GM18951 (cell line): ENCODE measurements around the gene CYP4A22.
"Not testable (repeated sequence)": the region's sequence is repeated elsewhere in the genome, so short reads cannot be mapped to it uniquely, and the experiment has no call there.

Experiments
- POLR2A ChIP-seq: IDR thresholded peaks from 4 replicates; pipeline ENCODE4 v1.6.1; 2011; ENCODE audit warnings: mild to moderate bottlenecking; ENCODE audit not compliant: insufficient read length, insufficient read depth; ENCODE audit errors: extremely low read depth
- in situ Hi-C: fragments of 300-500 bp; cut with MboI; formaldehyde crosslinking; loops from one replicate; pipeline ENCODE4 v1.12.0; 2022; ENCODE audit warnings: low sequenced_read_pairs, mixed read lengths, inconsistent platforms; ENCODE audit not compliant: unreplicated experiment

CYP4A22 gene, protein sequence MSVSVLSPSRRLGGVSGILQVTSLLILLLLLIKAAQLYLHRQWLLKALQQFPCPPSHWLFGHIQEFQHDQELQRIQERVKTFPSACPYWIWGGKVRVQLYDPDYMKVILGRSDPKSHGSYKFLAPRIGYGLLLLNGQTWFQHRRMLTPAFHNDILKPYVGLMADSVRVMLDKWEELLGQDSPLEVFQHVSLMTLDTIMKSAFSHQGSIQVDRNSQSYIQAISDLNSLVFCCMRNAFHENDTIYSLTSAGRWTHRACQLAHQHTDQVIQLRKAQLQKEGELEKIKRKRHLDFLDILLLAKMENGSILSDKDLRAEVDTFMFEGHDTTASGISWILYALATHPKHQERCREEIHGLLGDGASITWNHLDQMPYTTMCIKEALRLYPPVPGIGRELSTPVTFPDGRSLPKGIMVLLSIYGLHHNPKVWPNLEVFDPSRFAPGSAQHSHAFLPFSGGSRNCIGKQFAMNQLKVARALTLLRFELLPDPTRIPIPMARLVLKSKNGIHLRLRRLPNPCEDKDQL

DNA sequence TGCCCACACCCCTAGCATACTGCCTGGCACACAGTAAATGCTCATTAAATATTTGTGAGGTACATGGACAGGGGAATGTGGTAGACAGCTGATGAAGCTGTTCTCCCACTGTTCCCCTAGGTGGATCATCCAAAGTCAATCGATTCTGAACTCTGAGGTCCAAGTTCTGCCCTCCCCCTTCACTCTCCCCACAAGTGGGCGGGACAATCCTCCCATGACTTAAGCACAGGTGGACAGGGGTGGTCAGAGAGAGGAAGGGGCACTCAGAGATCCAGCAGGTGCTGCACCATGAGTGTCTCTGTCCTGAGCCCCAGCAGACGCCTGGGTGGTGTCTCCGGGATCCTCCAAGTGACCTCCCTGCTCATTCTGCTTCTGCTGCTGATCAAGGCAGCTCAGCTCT, at the start of gene CYP4A22:
TSS of gene CYP4A22 (plus strand) at position 244 of the 400 bp plus-strand sequence. CDS start at position 289, 45 bp downstream.
- no peak for TF ChIP-seq POLR2A
- in situ Hi-C loops, result no loop called here

DNA sequence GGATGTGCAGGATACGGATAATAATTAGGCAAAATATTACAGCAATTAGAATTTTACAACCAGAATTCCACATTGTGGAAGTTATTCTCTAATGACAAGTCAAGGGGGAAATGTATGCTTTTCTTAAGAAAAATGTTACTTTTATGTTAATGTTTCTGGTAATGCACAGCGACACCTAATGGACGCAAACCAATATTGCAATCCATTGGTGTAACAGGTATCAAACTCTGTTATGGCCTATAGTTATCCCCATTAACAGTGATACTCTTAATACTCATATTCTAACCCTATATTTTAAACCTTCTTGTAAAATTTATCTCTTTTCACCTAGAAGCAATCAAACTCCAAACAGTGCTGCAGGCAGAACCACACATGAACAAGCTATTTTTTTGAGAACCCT, 47.9 kb upstream of the CYP4A22 start:
- in situ Hi-C loops, result not testable (repeated sequence)

DNA sequence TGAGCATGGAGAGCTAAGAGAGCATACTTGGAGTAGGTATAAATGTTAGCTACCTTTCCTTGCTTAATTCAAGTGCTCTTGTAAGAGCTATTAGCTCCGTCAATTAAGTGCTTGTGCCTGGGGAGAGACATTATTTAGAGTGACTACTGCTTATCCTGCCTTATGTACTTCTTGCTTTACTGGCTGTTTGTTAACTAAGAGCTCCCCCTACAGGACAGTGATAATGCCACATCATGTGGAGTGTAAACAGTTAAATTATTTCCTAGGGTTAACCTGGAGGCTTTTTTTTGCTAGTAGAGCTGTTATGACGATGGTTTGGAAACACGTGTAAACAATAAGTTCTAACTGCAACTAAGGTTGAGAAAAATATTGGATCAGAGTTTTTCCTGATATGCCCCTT, 45.8 kb upstream of the CYP4A22 start:
- in situ Hi-C loops, result not testable (repeated sequence)

DNA sequence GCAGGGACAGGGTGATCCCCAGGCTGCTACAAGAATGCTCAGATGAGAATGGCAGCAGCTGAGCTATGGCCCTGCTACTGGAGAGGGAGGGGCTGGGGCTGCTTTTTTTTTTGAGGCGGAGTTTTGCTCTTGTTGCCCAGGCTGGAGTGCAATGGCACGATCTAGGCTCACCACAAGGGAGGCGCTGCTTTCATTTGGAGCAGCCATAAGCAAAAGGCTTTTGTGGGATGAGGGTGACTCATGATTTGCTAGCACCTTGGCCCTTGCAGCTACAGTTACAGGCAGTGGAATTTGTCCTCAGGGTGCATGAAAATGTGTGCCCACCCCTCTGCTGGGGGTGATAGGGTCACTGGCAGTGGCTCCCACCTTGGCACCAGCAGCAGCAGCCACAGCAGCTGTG, 32.4 kb upstream of the CYP4A22 start:
- TF ChIP-seq POLR2A, result no peak
- in situ Hi-C loops, result no loop called here

DNA sequence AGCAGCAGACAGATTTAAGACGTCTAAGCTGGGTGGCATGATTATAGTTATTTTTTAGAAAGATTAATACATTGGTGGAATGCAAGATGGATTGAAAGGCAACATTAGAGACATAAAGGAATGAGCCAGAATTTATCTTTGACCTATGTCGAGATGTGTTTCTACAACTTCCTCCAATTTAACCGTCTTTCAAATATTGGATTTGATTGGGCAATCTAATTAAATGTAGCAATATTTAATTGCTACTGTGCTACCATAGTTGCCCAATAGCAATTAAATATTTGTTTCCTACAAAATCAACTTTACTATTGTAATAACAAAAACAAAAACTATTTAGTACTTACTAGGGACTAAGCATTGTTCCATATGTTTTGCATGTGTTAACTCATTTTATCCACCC, 30.4 kb upstream of the CYP4A22 start:
- in situ Hi-C loops, result no loop called here
- no peak for TF ChIP-seq POLR2A

DNA sequence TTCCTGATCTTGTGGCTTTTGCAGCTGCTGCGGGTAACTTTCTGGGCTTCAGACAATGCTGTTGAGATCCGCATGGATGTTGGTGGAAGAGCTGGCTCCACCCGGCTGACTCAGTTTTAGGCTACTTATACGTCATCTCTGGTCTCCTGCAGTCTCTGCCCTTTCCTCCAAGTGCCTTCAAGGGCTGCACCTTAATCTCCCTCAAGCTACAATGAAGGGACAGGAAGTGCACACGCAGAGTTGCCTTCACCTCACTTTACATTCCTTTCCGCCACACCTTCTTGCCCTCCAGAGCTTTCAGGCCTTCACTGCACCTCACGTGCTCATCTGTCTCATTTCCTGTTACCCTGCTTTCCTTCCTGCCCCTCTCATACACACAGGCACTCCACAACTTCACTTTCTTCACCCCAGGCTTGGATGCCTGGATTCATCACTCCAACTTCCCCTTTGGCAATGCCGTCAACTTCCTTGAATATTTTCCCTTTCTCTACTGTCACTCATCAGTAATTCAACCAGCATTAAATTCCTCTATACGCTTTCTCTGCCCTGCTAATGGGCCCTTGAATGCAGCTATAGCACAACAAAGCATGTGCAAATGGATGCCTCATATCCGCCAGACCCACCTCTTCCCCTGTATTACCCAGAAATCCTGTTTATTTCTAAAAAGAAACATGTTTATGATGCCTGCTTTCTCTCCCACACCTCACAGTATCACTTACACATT, 29.2 kb upstream of the CYP4A22 start:
- in situ Hi-C loops, result not testable (repeated sequence)

DNA sequence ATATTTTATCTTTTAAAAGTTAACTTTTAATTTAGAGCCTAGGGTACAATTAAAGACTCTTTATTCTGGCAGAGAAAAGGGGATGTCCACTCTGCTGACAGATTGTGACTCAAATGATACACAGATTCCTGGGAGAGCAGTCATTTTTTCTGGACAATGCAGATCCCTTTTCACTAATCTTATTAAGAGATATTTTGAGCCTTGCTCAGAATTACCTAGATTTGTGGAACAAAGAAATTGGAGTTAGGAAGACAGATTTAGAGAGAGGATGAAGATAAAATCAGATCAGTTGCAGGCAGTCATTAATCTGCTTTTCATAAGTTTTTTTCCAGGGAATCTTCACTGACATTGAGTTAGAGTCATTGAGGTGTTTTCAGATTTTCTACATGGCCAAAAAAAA, 27.8 kb upstream of the CYP4A22 start:
- in situ Hi-C loops, result not testable (repeated sequence)

DNA sequence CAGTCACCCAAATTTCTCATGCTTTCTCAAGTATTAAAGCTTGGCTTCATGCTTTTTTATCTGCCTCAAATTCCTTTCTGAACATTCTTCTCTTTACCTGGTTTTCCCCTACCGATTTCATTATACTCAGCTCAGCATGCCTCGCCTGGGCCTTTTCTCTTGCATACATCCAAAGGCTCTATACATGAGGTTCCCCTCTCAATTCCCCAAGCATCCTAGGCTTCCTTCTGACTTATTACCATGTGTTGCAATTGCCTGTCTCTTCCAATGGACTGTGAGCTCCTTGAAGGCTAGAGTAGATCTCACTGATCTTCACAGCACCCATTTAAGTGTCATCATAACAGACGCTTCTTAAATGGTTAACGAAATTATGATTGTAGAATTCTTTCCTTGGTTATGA, 24.1 kb upstream of the CYP4A22 start:
- in situ Hi-C loops, result no loop called here
- no peak for TF ChIP-seq POLR2A

DNA sequence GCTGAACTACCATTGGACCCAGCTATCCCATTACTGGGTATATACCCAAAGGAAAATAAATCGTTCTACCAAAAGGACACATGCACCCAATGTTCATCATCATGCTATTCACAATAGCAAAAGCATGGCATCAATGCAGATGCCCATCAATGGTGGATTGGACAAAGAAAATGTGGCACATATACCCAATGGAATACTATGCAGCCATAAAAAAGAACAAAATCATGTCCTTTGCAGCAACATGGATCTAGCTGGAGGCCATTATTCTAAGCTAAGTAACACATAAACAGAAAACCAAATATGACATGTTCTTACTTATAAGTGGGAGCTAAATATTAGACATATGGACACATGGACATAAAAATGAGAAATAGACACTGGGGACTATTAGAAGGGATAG, 16.2 kb upstream of the CYP4A22 start:
- in situ Hi-C loops, result not testable (repeated sequence)

DNA sequence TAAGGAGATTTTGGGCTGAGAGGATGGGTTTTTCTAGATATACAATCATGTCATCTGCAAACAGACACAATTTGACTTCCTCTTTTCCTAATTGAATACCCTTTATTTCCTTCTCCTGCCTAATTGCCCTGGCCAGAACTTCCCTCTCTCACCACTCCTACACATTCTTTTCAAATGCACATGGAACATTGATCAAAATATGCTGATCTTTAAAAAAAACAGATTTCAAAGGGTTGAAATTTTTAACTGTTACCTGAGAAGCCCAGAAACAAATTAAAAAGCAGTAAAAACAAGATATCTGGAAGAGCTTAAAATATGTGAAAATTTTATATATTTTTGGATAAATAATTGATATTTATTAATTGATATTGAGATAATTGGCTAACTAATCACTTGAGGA, 12.4 kb upstream of the CYP4A22 start:
- in situ Hi-C loops, result not testable (repeated sequence)

DNA sequence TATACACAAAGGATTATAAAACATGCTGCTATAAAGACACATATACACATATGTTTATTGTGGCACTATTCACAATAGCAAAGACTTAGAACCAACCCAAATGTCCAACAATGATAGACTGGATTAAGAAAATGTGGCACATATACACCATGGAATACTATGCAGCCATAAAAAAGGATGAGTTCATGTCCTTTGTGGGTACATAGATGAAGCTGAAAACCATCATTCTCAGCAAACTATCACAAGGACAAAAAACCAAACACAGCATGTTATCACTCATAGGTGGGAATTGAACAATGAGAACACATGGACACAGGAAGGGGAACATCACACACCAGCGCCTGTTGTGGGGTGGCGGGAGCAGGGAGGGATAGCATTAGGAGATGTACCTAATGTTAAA, 10.2 kb upstream of the CYP4A22 start:
- in situ Hi-C loops, result not testable (repeated sequence)

DNA sequence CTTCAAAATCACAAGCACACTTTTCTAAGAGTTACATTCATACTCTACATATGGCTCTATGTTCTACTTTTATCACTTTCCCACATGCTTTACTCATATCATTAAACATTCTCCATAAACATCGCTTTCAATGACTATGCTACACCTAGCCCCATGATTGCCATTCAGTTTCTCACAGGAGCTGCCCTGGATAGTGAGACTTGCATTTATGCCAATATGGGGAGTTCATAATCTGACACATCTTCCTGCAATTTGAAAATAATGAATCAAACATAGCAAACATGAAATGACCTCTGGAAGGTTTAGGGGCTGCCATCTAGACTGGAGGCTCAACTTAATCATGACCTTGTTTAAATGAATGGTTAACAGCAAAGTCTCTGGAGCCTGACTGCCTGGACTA, 9.0 kb upstream of the CYP4A22 start:
- TF ChIP-seq POLR2A, result no peak
- in situ Hi-C loops, result no loop called here

DNA sequence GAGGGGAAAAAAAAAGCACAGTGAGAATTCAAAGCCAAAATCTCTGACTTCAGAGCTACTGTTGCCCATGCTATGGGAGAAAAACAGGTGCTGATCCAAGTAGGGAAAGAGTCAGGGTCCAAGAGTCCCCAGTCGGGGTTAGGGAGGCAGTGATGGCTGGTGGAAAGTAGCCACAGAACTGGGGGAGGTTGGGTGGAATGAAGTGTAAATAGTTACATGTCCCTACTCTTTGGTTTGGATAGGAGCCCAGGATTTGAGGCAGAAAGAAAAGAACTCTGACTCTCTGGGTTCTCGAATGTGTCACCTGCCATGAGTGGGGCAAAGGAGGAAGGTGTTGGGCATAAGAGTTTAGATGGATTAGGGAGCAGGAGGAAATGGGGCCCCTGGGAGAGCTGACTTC, 8.4 kb upstream of the CYP4A22 start:
- in situ Hi-C loops, result not testable (repeated sequence)

DNA sequence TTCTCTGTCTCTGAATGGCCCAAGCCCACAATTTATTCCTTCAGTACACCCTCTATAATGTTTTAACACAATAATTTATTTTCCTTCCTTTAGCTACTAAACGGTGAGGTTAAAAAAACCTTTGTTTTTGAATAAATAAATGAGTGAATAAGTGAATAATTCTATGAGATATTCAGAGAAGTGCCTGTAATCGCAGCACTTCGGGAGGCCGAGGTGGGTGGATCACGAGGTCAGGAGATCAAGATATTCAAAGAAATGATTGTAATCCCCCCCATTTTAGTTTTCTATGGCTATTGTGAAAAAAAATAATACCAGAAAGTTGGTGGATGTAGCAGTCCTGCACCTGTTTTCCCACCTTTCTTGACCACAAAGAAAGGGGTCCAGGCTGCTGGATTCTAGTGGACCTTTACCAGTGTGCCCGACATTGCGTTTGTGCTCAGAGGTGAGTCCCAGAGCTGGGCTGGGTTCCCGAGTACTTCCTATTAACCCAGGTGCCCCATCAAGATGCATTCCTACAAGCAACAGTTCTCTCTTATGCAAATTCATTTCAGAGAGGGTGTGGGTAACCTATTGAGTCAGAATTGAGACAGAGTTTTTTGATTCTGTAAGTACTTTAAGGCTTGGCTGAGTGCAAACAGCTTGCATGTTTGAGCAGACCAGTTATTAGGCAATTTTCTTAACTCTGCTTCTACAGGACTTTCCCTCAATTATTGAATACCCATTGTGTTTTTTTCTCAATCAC, 7.6 kb upstream of the CYP4A22 start:
- in situ Hi-C loops, result not testable (repeated sequence)

DNA sequence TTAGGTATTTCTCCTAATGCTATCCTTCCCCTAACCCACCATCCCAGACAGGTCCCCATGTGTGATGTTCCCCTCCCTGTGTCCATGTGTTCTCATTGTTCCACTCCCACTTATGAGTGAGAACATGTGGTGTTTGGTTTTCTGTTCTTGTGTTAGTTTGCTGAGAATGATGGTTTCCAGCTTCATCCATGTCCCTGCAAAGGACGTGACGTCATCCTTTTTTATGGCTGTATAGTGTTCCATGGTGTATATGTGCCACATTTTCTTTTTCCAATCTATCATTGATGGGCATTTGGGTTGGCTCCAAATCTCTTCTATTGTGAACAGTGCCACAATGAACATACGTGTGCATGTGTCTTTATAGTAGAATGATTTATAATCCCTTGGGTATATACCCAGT, 4.6 kb upstream of the CYP4A22 start:
- in situ Hi-C loops, result not testable (repeated sequence)
